GM23248 (cell line): ENCODE measurements around the gene DUOXA1. TPM values are rescaled to one million over a fixed set of nuclear protein-coding genes. Genes with fewer than 3 reads are reported as not detected.

Experiments used
- DNase-seq: peaks from one replicate; pipeline ENCODE4 v3.0.0-alpha.2; 2015
- H2AFZ ChIP-seq: fragments of 200-600 bp; sonication (generic); 2 replicates; pipeline ENCODE4 v1.6.1; 2016; ENCODE audit warnings: antibody characterized with exemption
- H3F3A ChIP-seq: fragments of 200-600 bp; sonication (generic); 2 replicates; pipeline ENCODE4 v1.6.1; 2016; ENCODE audit warnings: mild to moderate bottlenecking, antibody characterized with exemption, mixed run types; ENCODE audit not compliant: insufficient read depth
- H3K27ac ChIP-seq: fragments of 200-600 bp; sonication (generic); 2 replicates; pipeline ENCODE4 v1.5.1; 2016; ENCODE audit warnings: mild to moderate bottlenecking
- H3K27me3 ChIP-seq: fragments of 200-600 bp; sonication (generic); replicated peaks from 2 replicates; pipeline ENCODE4 v1.6.1; 2016; ENCODE audit warnings: mild to moderate bottlenecking; ENCODE audit not compliant: insufficient read depth
- H3K36me3 ChIP-seq: fragments of 200-600 bp; sonication (generic); 2 replicates; pipeline ENCODE4 v1.6.1; 2016; ENCODE audit warnings: low read depth, mild to moderate bottlenecking
- H3K4me1 ChIP-seq: fragments of 200-600 bp; sonication (generic); 2 replicates; pipeline ENCODE4 v1.6.1; 2016; ENCODE audit warnings: mild to moderate bottlenecking; ENCODE audit not compliant: insufficient read depth
- H3K4me2 ChIP-seq: fragments of 200-600 bp; sonication (generic); one replicate; pipeline ENCODE4 v1.6.1; 2016; ENCODE audit warnings: mild to moderate bottlenecking; ENCODE audit not compliant: unreplicated experiment
- H3K4me3 ChIP-seq: fragments of 200-600 bp; sonication (generic); 2 replicates; pipeline ENCODE4 v1.5.1; 2016; ENCODE audit warnings: mild to moderate bottlenecking
- H3K79me2 ChIP-seq: fragments of 200-600 bp; sonication (generic); 2 replicates; pipeline ENCODE4 v1.6.1; 2016; ENCODE audit warnings: mild to moderate bottlenecking; ENCODE audit not compliant: insufficient read depth
- H3K9ac ChIP-seq: fragments of 200-600 bp; sonication (generic); 2 replicates; pipeline ENCODE4 v1.6.1; 2016; ENCODE audit warnings: mild to moderate bottlenecking
- H3K9me2 ChIP-seq: fragments of 200-600 bp; sonication (generic); 2 replicates; pipeline ENCODE4 v1.6.1; 2016; ENCODE audit warnings: mixed run types, mild to moderate bottlenecking, moderate library complexity; ENCODE audit not compliant: insufficient read depth
- H3K9me3 ChIP-seq: fragments of 200-600 bp; sonication (generic); one replicate; pipeline ENCODE4 v1.6.1; 2017; ENCODE audit warnings: low read depth
- H4K20me1 ChIP-seq: fragments of 200-600 bp; sonication (generic); 2 replicates; pipeline ENCODE4 v1.6.0; 2016; ENCODE audit not compliant: insufficient read depth
- EZH2 ChIP-seq: fragments of 200-600 bp; sonication (generic); IDR thresholded peaks from 2 replicates; pipeline ENCODE4 v1.6.1; 2018; ENCODE audit warnings: antibody characterized with exemption, mild to moderate bottlenecking; ENCODE audit not compliant: insufficient read depth, poor library complexity, severe bottlenecking
- EZH2phosphoT487 ChIP-seq: fragments of 200-600 bp; sonication (generic); IDR thresholded peaks from 2 replicates; pipeline ENCODE4 v1.6.1; 2018; ENCODE audit warnings: antibody characterized with exemption, moderate library complexity, mild to moderate bottlenecking, low read depth; ENCODE audit not compliant: insufficient read depth
- WGBS, 2 experiments: methylation state at CpG; one replicate each; pipeline ENCODE4 v1.1.6; 2015 to 2017; ENCODE audit warnings: low lambda C conversion rate in 2 of 2, low coverage in 1 of 2; ENCODE audit errors: missing lambda C conversion rate in 2 of 2; 5-methylcytosine and 5-hydroxymethylcytosine counted together
- in situ Hi-C: fragments of 300-500 bp; cut with MboI; formaldehyde crosslinking; loops from 2 replicates; pipeline ENCODE4 v1.15.0; 2020
- polyA plus RNA-seq: library from polyadenylated mRNA; unstranded; fragments of >200 nt; fragmentation: Nextera tagmentation; extraction: Ambion mirVana; gene quantifications from 2 replicates; pipeline ENCODE4 v1.2.1, GENCODE V29; 2016
- total RNA-seq: library from RNA; depleted of rRNA; stranded (reverse); fragments of >200 nt; shearing (Covaris generic); gene quantifications from 2 replicates; pipeline ENCODE4 v1.2.3, GENCODE V29; 2014

The DUOXA1 gene
- total and polyA plus RNA-seq, 2 experiments from 2014 or later = 0.61 to 2.4 TPM

- Histone ChIP-seq H3K9me3 (no peaks in the 10 kb centered on the region), H3K9me2 (no peaks in the 10 kb centered on the region), H2AFZ (peak overlapping the region; percentile 67), H3K4me3 (peak overlapping the region; percentile 40), H3K4me1 (peaks cover 12% of the 10 kb centered on the region), H3K27me3 (peaks cover 9% of the 10 kb centered on the region), H3K9ac (peak overlapping the region; percentile 64), H3K4me2 (peak overlapping the region; percentile 66), H4K20me1 (no peaks in the 10 kb centered on the region), H3K79me2 (no peaks in the 10 kb centered on the region), H3F3A (peaks cover 12% of the 10 kb centered on the region), H3K27ac (peak overlapping the region; percentile 77), H3K36me3 (no peaks in the 10 kb centered on the region)
- WGBS, 2 experiments = 12% methylated on average over 9 of the region's 9 CpGs
- DNase-seq = peak; percentile 96
- TF ChIP-seq EZH2phosphoT487 (no peak), EZH2 (no peak)
- in situ Hi-C loops = no loop called here
Measured at GRCh38 chr15:45121706-45122417, 7.8 kb downstream of the DUOXA1 start.

- Histone ChIP-seq H3K4me3 (no peak overlapping the region), H3K4me2 (no peak overlapping the region), H3F3A (peaks cover 12% of the 10 kb centered on the region), H3K9me3 (no peaks in the 10 kb centered on the region), H3K27me3 (peaks cover 16% of the 10 kb centered on the region), H2AFZ (no peak overlapping the region), H3K4me1 (peaks cover 12% of the 10 kb centered on the region), H3K36me3 (no peaks in the 10 kb centered on the region), H3K9me2 (no peaks in the 10 kb centered on the region), H4K20me1 (no peaks in the 10 kb centered on the region), H3K27ac (no peak overlapping the region), H3K79me2 (no peaks in the 10 kb centered on the region), H3K9ac (no peak overlapping the region)
- in situ Hi-C loops = no loop called here
- TF ChIP-seq EZH2 (no peak), EZH2phosphoT487 (no peak)
- no peak for DNase-seq
- 78 to 81% methylated on average over 3 of the region's 3 CpGs for WGBS, 2 experiments
Measured at GRCh38 chr15:45121020-45121419, 8.7 kb downstream of the DUOXA1 start.

- in situ Hi-C loops = no loop called here
- no peak overlapping the region for H3K4me2 ChIP-seq
- WGBS, 2 experiments = 95 to 96% methylated on average over 10 of the region's 10 CpGs
Measured at GRCh38 chr15:45120081-45120972, 9.4 kb downstream of the DUOXA1 start.

GRCh38 chr15:45118996-45119395 lies 10.7 kb downstream of the DUOXA1 start:
- Histone ChIP-seq H3K9me3 (no peaks in the 10 kb centered on the region), H2AFZ (no peak overlapping the region), H3K4me3 (no peak overlapping the region), H3K4me2 (no peak overlapping the region), H3K9ac (no peak overlapping the region), H3K36me3 (no peaks in the 10 kb centered on the region), H4K20me1 (no peaks in the 10 kb centered on the region), H3K4me1 (peaks cover 12% of the 10 kb centered on the region), H3K79me2 (no peaks in the 10 kb centered on the region), H3K9me2 (no peaks in the 10 kb centered on the region), H3F3A (peaks cover 12% of the 10 kb centered on the region), H3K27me3 (peaks cover 36% of the 10 kb centered on the region), H3K27ac (no peak overlapping the region)
- TF ChIP-seq EZH2 (no peak), EZH2phosphoT487 (no peak)
- in situ Hi-C loops = no loop called here
- 83 to 93% methylated on average over 5 of the region's 5 CpGs for WGBS, 2 experiments
- DNase-seq = no peak

More at GRCh38 chr15:45120081-45120972, 9.4 kb downstream of the DUOXA1 start:
- H3K36me3 ChIP-seq = no peaks in the 10 kb centered on the region
- H3K9me2 ChIP-seq = no peaks in the 10 kb centered on the region
- no peaks in the 10 kb centered on the region for H4K20me1 ChIP-seq
- no peak overlapping the region for H3K9ac ChIP-seq
- H3F3A ChIP-seq = peaks cover 12% of the 10 kb centered on the region
- TF ChIP-seq EZH2 = no peak
- no peak for TF ChIP-seq EZH2phosphoT487
- no peak for DNase-seq
- peaks cover 23% of the 10 kb centered on the region for H3K27me3 ChIP-seq
- peaks cover 12% of the 10 kb centered on the region for H3K4me1 ChIP-seq
- H2AFZ ChIP-seq = no peak overlapping the region
- H3K9me3 ChIP-seq = no peaks in the 10 kb centered on the region
- H3K79me2 ChIP-seq = no peaks in the 10 kb centered on the region
- no peak overlapping the region for H3K27ac ChIP-seq
- H3K4me3 ChIP-seq = no peak overlapping the region
